KOPT-K1 (cell line): ENCODE measurements around the gene NKX1-1.
"Not testable (repeated sequence)": the region's sequence is repeated elsewhere in the genome, so short reads cannot be mapped to it uniquely, and the experiment has no call there.

Experiments used
- H3K27ac ChIP-seq: fragments of 200-600 bp; sonication (generic); 2 replicates; pipeline ENCODE4 v1.5.1; 2016; ENCODE audit warnings: antibody characterized with exemption, mild to moderate bottlenecking, low read depth, low read length; ENCODE audit not compliant: poor library complexity, severe bottlenecking
- H3K36me3 ChIP-seq: fragments of 200-600 bp; sonication (generic); 2 replicates; pipeline ENCODE4 v1.5.1; 2017; ENCODE audit warnings: antibody characterized with exemption, mild to moderate bottlenecking, low read length, moderate library complexity; ENCODE audit not compliant: insufficient read depth
- H3K9me3 ChIP-seq: fragments of 200-600 bp; sonication (generic); 2 replicates; pipeline ENCODE4 v1.5.1; 2017; ENCODE audit warnings: antibody characterized with exemption, low read length, mild to moderate bottlenecking; ENCODE audit not compliant: insufficient read depth, poor library complexity, severe bottlenecking

The NKX1-1 gene

GRCh38 chr4:1376841-1377605 is 29.2 kb downstream of the NKX1-1 start:
- Histone ChIP-seq H3K9me3 (no peaks in the 10 kb centered on the region), H3K27ac (no peak overlapping the region), H3K36me3 (no peaks in the 10 kb centered on the region)

- Histone ChIP-seq H3K9me3 (no peaks in the 10 kb centered on the region), H3K36me3 (no peaks in the 10 kb centered on the region), H3K27ac (no peak overlapping the region)
These were observed 29.8 kb downstream of the NKX1-1 start for GRCh38 chr4:1376391-1376840.

- H3K9me3 ChIP-seq: no peaks in the 10 kb centered on the region
- no peaks in the 10 kb centered on the region for H3K36me3 ChIP-seq
- no peak overlapping the region for H3K27ac ChIP-seq
These were observed 30.4 kb downstream of the NKX1-1 start for GRCh38 chr4:1375761-1376322.

- H3K9me3 ChIP-seq: no peaks in the 10 kb centered on the region
- H3K36me3 ChIP-seq: no peaks in the 10 kb centered on the region
These were observed 31.1 kb downstream of the NKX1-1 start for GRCh38 chr4:1375051-1375721.

GRCh38 chr4:1374706-1375045 is 31.6 kb downstream of the NKX1-1 start:
- Histone ChIP-seq H3K27ac (no peak overlapping the region), H3K36me3 (no peaks in the 10 kb centered on the region), H3K9me3 (no peaks in the 10 kb centered on the region)

More at GRCh38 chr4:1375051-1375721, 31.1 kb downstream of the NKX1-1 start:
- H3K27ac ChIP-seq: no peak overlapping the region

- H3K36me3 ChIP-seq: no peaks in the 10 kb centered on the region
- H3K9me3 ChIP-seq: no peaks in the 10 kb centered on the region
- H3K27ac ChIP-seq: no peak overlapping the region
These were observed 32.1 kb downstream of the NKX1-1 start for GRCh38 chr4:1373892-1374705.

- H3K9me3 ChIP-seq, H3K27ac ChIP-seq, H3K36me3 ChIP-seq: not testable (repeated sequence)
These were observed 33.7 kb downstream of the NKX1-1 start for GRCh38 chr4:1372576-1372975.

- H3K36me3 ChIP-seq: no peaks in the 10 kb centered on the region
- no peak overlapping the region for H3K27ac ChIP-seq
- H3K9me3 ChIP-seq: no peaks in the 10 kb centered on the region
These were observed 34.8 kb downstream of the NKX1-1 start for GRCh38 chr4:1371176-1372165.

- Histone ChIP-seq H3K36me3 (no peaks in the 10 kb centered on the region), H3K27ac (no peak overlapping the region), H3K9me3 (no peaks in the 10 kb centered on the region)
These were observed 35.7 kb downstream of the NKX1-1 start for GRCh38 chr4:1370321-1371124.

GRCh38 chr4:1369479-1370079 is 36.7 kb downstream of the NKX1-1 start:
- Histone ChIP-seq H3K36me3 (no peaks in the 10 kb centered on the region), H3K27ac (no peak overlapping the region), H3K9me3 (no peaks in the 10 kb centered on the region)

GRCh38 chr4:1369091-1369450 is 37.2 kb downstream of the NKX1-1 start:
- H3K9me3 ChIP-seq: no peaks in the 10 kb centered on the region
- no peak overlapping the region for H3K27ac ChIP-seq
- no peaks in the 10 kb centered on the region for H3K36me3 ChIP-seq

- no peak overlapping the region for H3K27ac ChIP-seq
- H3K36me3 ChIP-seq: no peaks in the 10 kb centered on the region
- H3K9me3 ChIP-seq: no peaks in the 10 kb centered on the region
These were observed 37.7 kb downstream of the NKX1-1 start for GRCh38 chr4:1368421-1369090.

- no peak overlapping the region for H3K27ac ChIP-seq
- H3K36me3 ChIP-seq: no peaks in the 10 kb centered on the region
- H3K9me3 ChIP-seq: no peaks in the 10 kb centered on the region
These were observed 38.3 kb downstream of the NKX1-1 start for GRCh38 chr4:1367936-1368289.
